ENCODE measurements around the gene TMEM232.

The TMEM232 gene

GRCh38 chr5:110492446-110492845 is 234.0 kb downstream of the TMEM232 start:
- no peaks in the 10 kb centered on the region for H3K4me1 ChIP-seq (ENCODE audit: control insufficient read depth in 2 of 2, insufficient read depth in 2 of 2, low read length in 2 of 2)
- no peaks in the 10 kb centered on the region for H3K36me3 ChIP-seq (ENCODE audit: control insufficient read depth in 2 of 2, insufficient read depth in 2 of 2, low read length in 2 of 2)
- H3K27ac ChIP-seq (ENCODE audit: low read depth in 2 of 2, low read length in 2 of 2) = no peak overlapping the region
- no peak overlapping the region for H3K9ac ChIP-seq (ENCODE audit: low read depth in 1 of 2, low read length in 2 of 2)
- no peaks in the 10 kb centered on the region for H3K27me3 ChIP-seq (ENCODE audit: control insufficient read depth in 2 of 2, insufficient read depth in 2 of 2, low read length in 2 of 2)
- no peak overlapping the region for H3K4me3 ChIP-seq (ENCODE audit: low read length in 2 of 2)
- no peaks in the 10 kb centered on the region for H3K9me3 ChIP-seq (ENCODE audit: control insufficient read depth in 2 of 2, low read length in 2 of 2)

- Histone ChIP-seq H3K36me3 (ENCODE audit: control insufficient read depth in 2 of 2, insufficient read depth in 2 of 2, low read length in 2 of 2) (no peaks in the 10 kb centered on the region), H3K9me3 (ENCODE audit: control insufficient read depth in 2 of 2, low read length in 2 of 2) (no peaks in the 10 kb centered on the region), H3K27ac (ENCODE audit: low read depth in 2 of 2, low read length in 2 of 2) (no peak overlapping the region), H3K27me3 (ENCODE audit: control insufficient read depth in 2 of 2, insufficient read depth in 2 of 2, low read length in 2 of 2) (no peaks in the 10 kb centered on the region), H3K4me3 (ENCODE audit: low read length in 2 of 2) (no peak overlapping the region), H3K9ac (ENCODE audit: low read depth in 1 of 2, low read length in 2 of 2) (no peak overlapping the region), H3K4me1 (ENCODE audit: control insufficient read depth in 2 of 2, insufficient read depth in 2 of 2, low read length in 2 of 2) (no peaks in the 10 kb centered on the region)
Measured at GRCh38 chr5:110478895-110479294, 247.6 kb downstream of the TMEM232 start.

GRCh38 chr5:110477911-110478310 is 248.6 kb downstream of the TMEM232 start:
- Histone ChIP-seq H3K4me1 (ENCODE audit: control insufficient read depth in 2 of 2, insufficient read depth in 2 of 2, low read length in 2 of 2) (no peaks in the 10 kb centered on the region), H3K4me3 (ENCODE audit: low read length in 2 of 2) (no peak overlapping the region), H3K9me3 (ENCODE audit: control insufficient read depth in 2 of 2, low read length in 2 of 2) (no peaks in the 10 kb centered on the region), H3K27me3 (ENCODE audit: control insufficient read depth in 2 of 2, insufficient read depth in 2 of 2, low read length in 2 of 2) (no peaks in the 10 kb centered on the region), H3K9ac (ENCODE audit: low read depth in 1 of 2, low read length in 2 of 2) (no peak overlapping the region), H3K36me3 (ENCODE audit: control insufficient read depth in 2 of 2, insufficient read depth in 2 of 2, low read length in 2 of 2) (no peaks in the 10 kb centered on the region), H3K27ac (ENCODE audit: low read depth in 2 of 2, low read length in 2 of 2) (no peak overlapping the region)

GRCh38 chr5:110476164-110476563 is 250.3 kb downstream of the TMEM232 start:
- no peaks in the 10 kb centered on the region for H3K9me3 ChIP-seq (ENCODE audit: control insufficient read depth in 2 of 2, low read length in 2 of 2)
- H3K4me1 ChIP-seq (ENCODE audit: control insufficient read depth in 2 of 2, insufficient read depth in 2 of 2, low read length in 2 of 2) = no peaks in the 10 kb centered on the region
- no peaks in the 10 kb centered on the region for H3K27me3 ChIP-seq (ENCODE audit: control insufficient read depth in 2 of 2, insufficient read depth in 2 of 2, low read length in 2 of 2)
- H3K4me3 ChIP-seq (ENCODE audit: low read length in 2 of 2) = no peak overlapping the region
- no peaks in the 10 kb centered on the region for H3K36me3 ChIP-seq (ENCODE audit: control insufficient read depth in 2 of 2, insufficient read depth in 2 of 2, low read length in 2 of 2)
- no peak overlapping the region for H3K9ac ChIP-seq (ENCODE audit: low read depth in 1 of 2, low read length in 2 of 2)
- H3K27ac ChIP-seq (ENCODE audit: low read depth in 2 of 2, low read length in 2 of 2) = no peak overlapping the region

- H3K27ac ChIP-seq (ENCODE audit: low read depth in 2 of 2, low read length in 2 of 2) = no peak overlapping the region
- no peaks in the 10 kb centered on the region for H3K36me3 ChIP-seq (ENCODE audit: control insufficient read depth in 2 of 2, insufficient read depth in 2 of 2, low read length in 2 of 2)
- H3K9ac ChIP-seq (ENCODE audit: low read depth in 1 of 2, low read length in 2 of 2) = no peak overlapping the region
- no peak overlapping the region for H3K4me3 ChIP-seq (ENCODE audit: low read length in 2 of 2)
- H3K9me3 ChIP-seq (ENCODE audit: control insufficient read depth in 2 of 2, low read length in 2 of 2) = no peaks in the 10 kb centered on the region
- H3K4me1 ChIP-seq (ENCODE audit: control insufficient read depth in 2 of 2, insufficient read depth in 2 of 2, low read length in 2 of 2) = no peaks in the 10 kb centered on the region
- no peaks in the 10 kb centered on the region for H3K27me3 ChIP-seq (ENCODE audit: control insufficient read depth in 2 of 2, insufficient read depth in 2 of 2, low read length in 2 of 2)
Measured at GRCh38 chr5:110475529-110475928, 250.9 kb downstream of the TMEM232 start.

GRCh38 chr5:110469486-110469885 is 257.0 kb downstream of the TMEM232 start:
- H3K9ac ChIP-seq (ENCODE audit: low read depth in 1 of 2, low read length in 2 of 2) = no peak overlapping the region
- no peak overlapping the region for H3K27ac ChIP-seq (ENCODE audit: low read depth in 2 of 2, low read length in 2 of 2)
- H3K4me1 ChIP-seq (ENCODE audit: control insufficient read depth in 2 of 2, insufficient read depth in 2 of 2, low read length in 2 of 2) = no peaks in the 10 kb centered on the region
- no peak overlapping the region for H3K4me3 ChIP-seq (ENCODE audit: low read length in 2 of 2)
- peaks cover 0 to 2% of the 10 kb centered on the region in 2 donors for H3K9me3 ChIP-seq (ENCODE audit: control insufficient read depth in 2 of 2, low read length in 2 of 2)
- H3K27me3 ChIP-seq (ENCODE audit: control insufficient read depth in 2 of 2, insufficient read depth in 2 of 2, low read length in 2 of 2) = no peaks in the 10 kb centered on the region
- no peaks in the 10 kb centered on the region for H3K36me3 ChIP-seq (ENCODE audit: control insufficient read depth in 2 of 2, insufficient read depth in 2 of 2, low read length in 2 of 2)

GRCh38 chr5:110463106-110463505 is 263.4 kb downstream of the TMEM232 start:
- H3K9me3 ChIP-seq (ENCODE audit: control insufficient read depth in 2 of 2, low read length in 2 of 2) = no peaks in the 10 kb centered on the region
- H3K4me1 ChIP-seq (ENCODE audit: control insufficient read depth in 2 of 2, insufficient read depth in 2 of 2, low read length in 2 of 2) = no peaks in the 10 kb centered on the region
- no peaks in the 10 kb centered on the region for H3K36me3 ChIP-seq (ENCODE audit: control insufficient read depth in 2 of 2, insufficient read depth in 2 of 2, low read length in 2 of 2)
- no peaks in the 10 kb centered on the region for H3K27me3 ChIP-seq (ENCODE audit: control insufficient read depth in 2 of 2, insufficient read depth in 2 of 2, low read length in 2 of 2)
- H3K4me3 ChIP-seq (ENCODE audit: low read length in 2 of 2) = no peak overlapping the region
- no peak overlapping the region for H3K27ac ChIP-seq (ENCODE audit: low read depth in 2 of 2, low read length in 2 of 2)
- no peak overlapping the region for H3K9ac ChIP-seq (ENCODE audit: low read depth in 1 of 2, low read length in 2 of 2)

GRCh38 chr5:110460837-110461236 is 265.6 kb downstream of the TMEM232 start:
- no peaks in the 10 kb centered on the region for H3K4me1 ChIP-seq (ENCODE audit: control insufficient read depth in 2 of 2, insufficient read depth in 2 of 2, low read length in 2 of 2)
- H3K36me3 ChIP-seq (ENCODE audit: control insufficient read depth in 2 of 2, insufficient read depth in 2 of 2, low read length in 2 of 2) = no peaks in the 10 kb centered on the region
- no peak overlapping the region for H3K4me3 ChIP-seq (ENCODE audit: low read length in 2 of 2)
- H3K27ac ChIP-seq (ENCODE audit: low read depth in 2 of 2, low read length in 2 of 2) = no peak overlapping the region
- H3K9me3 ChIP-seq (ENCODE audit: control insufficient read depth in 2 of 2, low read length in 2 of 2) = no peaks in the 10 kb centered on the region
- no peak overlapping the region for H3K9ac ChIP-seq (ENCODE audit: low read depth in 1 of 2, low read length in 2 of 2)
- H3K27me3 ChIP-seq (ENCODE audit: control insufficient read depth in 2 of 2, insufficient read depth in 2 of 2, low read length in 2 of 2) = no peaks in the 10 kb centered on the region

- H3K4me1 ChIP-seq (ENCODE audit: control insufficient read depth in 2 of 2, insufficient read depth in 2 of 2, low read length in 2 of 2) = no peaks in the 10 kb centered on the region
- H3K9me3 ChIP-seq (ENCODE audit: control insufficient read depth in 2 of 2, low read length in 2 of 2) = no peaks in the 10 kb centered on the region
- no peak overlapping the region for H3K9ac ChIP-seq (ENCODE audit: low read depth in 1 of 2, low read length in 2 of 2)
- H3K36me3 ChIP-seq (ENCODE audit: control insufficient read depth in 2 of 2, insufficient read depth in 2 of 2, low read length in 2 of 2) = no peaks in the 10 kb centered on the region
- H3K27ac ChIP-seq (ENCODE audit: low read depth in 2 of 2, low read length in 2 of 2) = no peak overlapping the region
- no peak overlapping the region for H3K4me3 ChIP-seq (ENCODE audit: low read length in 2 of 2)
- H3K27me3 ChIP-seq (ENCODE audit: control insufficient read depth in 2 of 2, insufficient read depth in 2 of 2, low read length in 2 of 2) = no peaks in the 10 kb centered on the region
Measured at GRCh38 chr5:110458313-110458712, 268.2 kb downstream of the TMEM232 start.

- no peak overlapping the region for H3K9ac ChIP-seq (ENCODE audit: low read depth in 1 of 2, low read length in 2 of 2)
- H3K27ac ChIP-seq (ENCODE audit: low read depth in 2 of 2, low read length in 2 of 2) = no peak overlapping the region
- no peak overlapping the region for H3K4me3 ChIP-seq (ENCODE audit: low read length in 2 of 2)
- H3K4me1 ChIP-seq (ENCODE audit: control insufficient read depth in 2 of 2, insufficient read depth in 2 of 2, low read length in 2 of 2) = no peaks in the 10 kb centered on the region
- no peaks in the 10 kb centered on the region for H3K36me3 ChIP-seq (ENCODE audit: control insufficient read depth in 2 of 2, insufficient read depth in 2 of 2, low read length in 2 of 2)
- no peaks in the 10 kb centered on the region for H3K9me3 ChIP-seq (ENCODE audit: control insufficient read depth in 2 of 2, low read length in 2 of 2)
- no peaks in the 10 kb centered on the region for H3K27me3 ChIP-seq (ENCODE audit: control insufficient read depth in 2 of 2, insufficient read depth in 2 of 2, low read length in 2 of 2)
Measured at GRCh38 chr5:110442856-110443255, 283.6 kb downstream of the TMEM232 start.

- Histone ChIP-seq H3K4me1 (ENCODE audit: control insufficient read depth in 2 of 2, insufficient read depth in 2 of 2, low read length in 2 of 2) (no peaks in the 10 kb centered on the region), H3K36me3 (ENCODE audit: control insufficient read depth in 2 of 2, insufficient read depth in 2 of 2, low read length in 2 of 2) (no peaks in the 10 kb centered on the region), H3K9me3 (ENCODE audit: control insufficient read depth in 2 of 2, low read length in 2 of 2) (no peaks in the 10 kb centered on the region), H3K4me3 (ENCODE audit: low read length in 2 of 2) (no peak overlapping the region), H3K27me3 (ENCODE audit: control insufficient read depth in 2 of 2, insufficient read depth in 2 of 2, low read length in 2 of 2) (no peaks in the 10 kb centered on the region), H3K9ac (ENCODE audit: low read depth in 1 of 2, low read length in 2 of 2) (no peak overlapping the region), H3K27ac (ENCODE audit: low read depth in 2 of 2, low read length in 2 of 2) (no peak overlapping the region)
Measured at GRCh38 chr5:110441035-110441434, 285.4 kb downstream of the TMEM232 start.

Measured in mucosa of rectum (tissue), 2 donors.